ENCODE results near the gene FAM227A.

DNA sequence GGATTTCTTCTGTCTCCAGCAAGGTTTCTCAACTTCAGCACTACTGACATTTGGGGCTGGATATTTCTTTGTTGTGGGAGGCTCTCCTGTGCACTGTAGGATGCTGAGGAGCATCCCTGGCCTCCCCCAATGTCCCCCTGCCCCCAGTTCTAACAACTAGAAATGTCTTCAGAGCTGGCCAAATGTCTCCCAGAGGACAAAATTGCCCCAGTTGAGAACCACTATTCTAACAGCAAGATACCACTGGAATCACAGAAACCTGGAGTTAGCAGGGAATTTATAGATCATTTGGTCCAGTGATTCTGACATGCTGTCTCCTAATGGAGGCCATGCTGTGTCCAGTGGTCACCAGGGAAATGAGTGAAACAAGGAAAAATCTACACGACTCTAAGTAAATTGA is 54.0 kb downstream of the FAM227A start:
- TF ChIP-seq, protein P1, sequence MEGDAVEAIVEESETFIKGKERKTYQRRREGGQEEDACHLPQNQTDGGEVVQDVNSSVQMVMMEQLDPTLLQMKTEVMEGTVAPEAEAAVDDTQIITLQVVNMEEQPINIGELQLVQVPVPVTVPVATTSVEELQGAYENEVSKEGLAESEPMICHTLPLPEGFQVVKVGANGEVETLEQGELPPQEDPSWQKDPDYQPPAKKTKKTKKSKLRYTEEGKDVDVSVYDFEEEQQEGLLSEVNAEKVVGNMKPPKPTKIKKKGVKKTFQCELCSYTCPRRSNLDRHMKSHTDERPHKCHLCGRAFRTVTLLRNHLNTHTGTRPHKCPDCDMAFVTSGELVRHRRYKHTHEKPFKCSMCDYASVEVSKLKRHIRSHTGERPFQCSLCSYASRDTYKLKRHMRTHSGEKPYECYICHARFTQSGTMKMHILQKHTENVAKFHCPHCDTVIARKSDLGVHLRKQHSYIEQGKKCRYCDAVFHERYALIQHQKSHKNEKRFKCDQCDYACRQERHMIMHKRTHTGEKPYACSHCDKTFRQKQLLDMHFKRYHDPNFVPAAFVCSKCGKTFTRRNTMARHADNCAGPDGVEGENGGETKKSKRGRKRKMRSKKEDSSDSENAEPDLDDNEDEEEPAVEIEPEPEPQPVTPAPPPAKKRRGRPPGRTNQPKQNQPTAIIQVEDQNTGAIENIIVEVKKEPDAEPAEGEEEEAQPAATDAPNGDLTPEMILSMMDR (conservative IDR thresholded peaks at IDR 0.05 in 1 of 2, IDR thresholded peaks at IDR 0.05 in 1 of 2; ENCODE audit: extremely low read depth in 1 of 2, insufficient read depth in 1 of 2, low read depth in 1 of 2, low read length in 2 of 2), result no peak
- TF ChIP-seq EZH2 (IDR thresholded peaks at IDR 0.05; ENCODE audit: borderline replicate concordance, low read length), result no peak
